ENCODE results near the gene NIFK.
"Not testable (repeated sequence)": the region's sequence is repeated elsewhere in the genome, so short reads cannot be mapped to it uniquely, and the experiment has no call there.

NIFK gene

GRCh38 chr2:121694398-121695170, 42.1 kb downstream of the NIFK start:
- no peak for DNase-seq

GRCh38 chr2:121690572-121690971, 46.1 kb downstream of the NIFK start:
- DNase-seq, result not testable (repeated sequence)

- no peak for DNase-seq
These were observed 46.6 kb downstream of the NIFK start for GRCh38 chr2:121690095-121690494.

- no peak for DNase-seq
These were observed 47.3 kb downstream of the NIFK start for GRCh38 chr2:121689356-121689755.

GRCh38 chr2:121688820-121689219, 47.9 kb downstream of the NIFK start:
- DNase-seq, result no peak

GRCh38 chr2:121686902-121687301, 49.8 kb downstream of the NIFK start:
- no peak for DNase-seq

GRCh38 chr2:121686218-121686617, 50.5 kb downstream of the NIFK start:
- DNase-seq, result no peak

- DNase-seq, result no peak
These were observed 54.0 kb downstream of the NIFK start for GRCh38 chr2:121682396-121683298.

GRCh38 chr2:121677855-121678254, 58.8 kb downstream of the NIFK start:
- DNase-seq, result no peak
